Activated T-helper 17 cell treated with anti-CD3 and anti-CD28 coated beads, Interleukin-2, amount 50 U/mL, for 72 hours (primary cell): ENCODE results near the gene C1QTNF6. TPM values are rescaled to one million over a fixed set of nuclear protein-coding genes. Genes with fewer than 3 reads are reported as not detected.

Source experiments
- ATAC-seq: fragments of 150-1000 bp; cut with Tn5 transposase; replicated peaks from 2 replicates; pipeline ENCODE4 v1.10.0; 2021; ENCODE audit warnings: mild to moderate bottlenecking, moderate library complexity
- H3K27ac Mint-ChIP-seq: one replicate; pipeline ENCODE4 v1.8.0; 2022; ENCODE audit warnings: mixed read lengths
- H3K27me3 Mint-ChIP-seq: one replicate; pipeline ENCODE4 v1.8.0; 2022; ENCODE audit warnings: mixed read lengths
- H3K36me3 Mint-ChIP-seq: one replicate; pipeline ENCODE4 v1.8.0; 2022; ENCODE audit warnings: low read depth, mild to moderate bottlenecking, mixed read lengths
- H3K4me1 Mint-ChIP-seq: one replicate; pipeline ENCODE4 v1.8.0; 2022; ENCODE audit warnings: mixed read lengths
- H3K4me3 Mint-ChIP-seq: one replicate; pipeline ENCODE4 v1.8.0; 2022; ENCODE audit warnings: mild to moderate bottlenecking, mixed read lengths
- H3K9me3 Mint-ChIP-seq: one replicate; pipeline ENCODE4 v1.8.0; 2022; ENCODE audit warnings: mixed read lengths
- total RNA-seq, 2 donors: library from RNA; stranded (reverse); gene quantifications; one replicate each; pipeline ENCODE4 v1.2.3, GENCODE V29; 2022

C1QTNF6 gene
- total RNA-seq, 2 donors from 2014 or later, result 5.0 to 16.3 TPM

- H3K4me3 Mint-ChIP-seq, result peak overlapping the region; percentile 96
- peaks cover 42% of the 10 kb centered on the region for H3K4me1 Mint-ChIP-seq
- H3K27ac Mint-ChIP-seq, result peak overlapping the region; percentile 89
- H3K9me3 Mint-ChIP-seq, result no peaks in the 10 kb centered on the region
- peak; percentile 0 for ATAC-seq
- H3K27me3 Mint-ChIP-seq, result no peaks in the 10 kb centered on the region
- H3K36me3 Mint-ChIP-seq, result peaks cover 64% of the 10 kb centered on the region
These were observed 39.0 kb downstream of the C1QTNF6 start for GRCh38 chr22:37148742-37149665.

GRCh38 chr22:37148031-37148651 is 39.9 kb downstream of the C1QTNF6 start:
- peak overlapping the region; percentile 89 for H3K27ac Mint-ChIP-seq
- H3K27me3 Mint-ChIP-seq, result no peaks in the 10 kb centered on the region
- no peaks in the 10 kb centered on the region for H3K9me3 Mint-ChIP-seq
- H3K36me3 Mint-ChIP-seq, result peaks cover 72% of the 10 kb centered on the region
- H3K4me1 Mint-ChIP-seq, result peaks cover 42% of the 10 kb centered on the region
- no peak for ATAC-seq
- H3K4me3 Mint-ChIP-seq, result peak overlapping the region; percentile 96

- Mint-ChIP-seq H3K9me3 (no peaks in the 10 kb centered on the region), H3K27ac (peak overlapping the region; percentile 89), H3K4me3 (peak overlapping the region; percentile 96), H3K4me1 (peaks cover 46% of the 10 kb centered on the region), H3K36me3 (peaks cover 80% of the 10 kb centered on the region), H3K27me3 (no peaks in the 10 kb centered on the region)
- peak; percentile 40 for ATAC-seq
These were observed 40.7 kb downstream of the C1QTNF6 start for GRCh38 chr22:37147186-37147990.

GRCh38 chr22:37146507-37147180 is 41.4 kb downstream of the C1QTNF6 start:
- Mint-ChIP-seq H3K36me3 (peaks cover 87% of the 10 kb centered on the region), H3K9me3 (no peaks in the 10 kb centered on the region), H3K4me1 (peaks cover 44% of the 10 kb centered on the region), H3K27me3 (no peaks in the 10 kb centered on the region), H3K4me3 (peak overlapping the region; percentile 96), H3K27ac (peak overlapping the region; percentile 89)
- peak; percentile 8 for ATAC-seq

GRCh38 chr22:37146051-37146385 is 42.0 kb downstream of the C1QTNF6 start:
- no peaks in the 10 kb centered on the region for H3K27me3 Mint-ChIP-seq
- H3K4me1 Mint-ChIP-seq, result peaks cover 38% of the 10 kb centered on the region
- peak overlapping the region; percentile 96 for H3K4me3 Mint-ChIP-seq
- H3K27ac Mint-ChIP-seq, result peak overlapping the region; percentile 89
- H3K36me3 Mint-ChIP-seq, result peaks cover 94% of the 10 kb centered on the region
- ATAC-seq, result no peak
- H3K9me3 Mint-ChIP-seq, result no peaks in the 10 kb centered on the region

- peaks cover 35% of the 10 kb centered on the region for H3K4me1 Mint-ChIP-seq
- peak overlapping the region; percentile 96 for H3K4me3 Mint-ChIP-seq
- ATAC-seq, result no peak
- H3K9me3 Mint-ChIP-seq, result no peaks in the 10 kb centered on the region
- H3K36me3 Mint-ChIP-seq, result peaks cover 100% of the 10 kb centered on the region
- peak overlapping the region; percentile 89 for H3K27ac Mint-ChIP-seq
- H3K27me3 Mint-ChIP-seq, result no peaks in the 10 kb centered on the region
These were observed 42.6 kb downstream of the C1QTNF6 start for GRCh38 chr22:37145180-37146050.

GRCh38 chr22:37144180-37144554 is 43.9 kb downstream of the C1QTNF6 start:
- H3K4me3 Mint-ChIP-seq, result peak overlapping the region; percentile 96
- H3K9me3 Mint-ChIP-seq, result no peaks in the 10 kb centered on the region
- H3K36me3 Mint-ChIP-seq, result peaks cover 100% of the 10 kb centered on the region
- no peaks in the 10 kb centered on the region for H3K27me3 Mint-ChIP-seq
- no peak for ATAC-seq
- H3K4me1 Mint-ChIP-seq, result peaks cover 33% of the 10 kb centered on the region
- H3K27ac Mint-ChIP-seq, result peak overlapping the region; percentile 89

- H3K4me3 Mint-ChIP-seq, result peak overlapping the region; percentile 96
- H3K4me1 Mint-ChIP-seq, result peaks cover 54% of the 10 kb centered on the region
- no peaks in the 10 kb centered on the region for H3K27me3 Mint-ChIP-seq
- H3K27ac Mint-ChIP-seq, result no peak overlapping the region
- peaks cover 100% of the 10 kb centered on the region for H3K36me3 Mint-ChIP-seq
- no peaks in the 10 kb centered on the region for H3K9me3 Mint-ChIP-seq
- ATAC-seq, result no peak
These were observed 46.1 kb downstream of the C1QTNF6 start for GRCh38 chr22:37141971-37142370.

GRCh38 chr22:37141476-37141875 is 46.6 kb downstream of the C1QTNF6 start:
- ATAC-seq, result no peak
- Mint-ChIP-seq H3K27ac (peak overlapping the region; percentile 86), H3K9me3 (no peaks in the 10 kb centered on the region), H3K27me3 (no peaks in the 10 kb centered on the region), H3K4me3 (peak overlapping the region; percentile 96), H3K36me3 (peaks cover 100% of the 10 kb centered on the region), H3K4me1 (peaks cover 57% of the 10 kb centered on the region)

- Mint-ChIP-seq H3K27ac (peak overlapping the region; percentile 86), H3K27me3 (no peaks in the 10 kb centered on the region), H3K9me3 (no peaks in the 10 kb centered on the region), H3K4me3 (peak overlapping the region; percentile 96), H3K36me3 (peaks cover 100% of the 10 kb centered on the region), H3K4me1 (peaks cover 50% of the 10 kb centered on the region)
- ATAC-seq, result no peak
These were observed 47.2 kb downstream of the C1QTNF6 start for GRCh38 chr22:37140686-37141323.

- Mint-ChIP-seq H3K27ac (peak overlapping the region; percentile 100), H3K4me3 (peak overlapping the region; percentile 96), H3K9me3 (no peaks in the 10 kb centered on the region), H3K27me3 (no peaks in the 10 kb centered on the region), H3K36me3 (peaks cover 100% of the 10 kb centered on the region), H3K4me1 (peaks cover 51% of the 10 kb centered on the region)
- no peak for ATAC-seq
These were observed 48.3 kb downstream of the C1QTNF6 start for GRCh38 chr22:37139762-37140161.

- Mint-ChIP-seq H3K4me3 (peak overlapping the region; percentile 96), H3K9me3 (no peaks in the 10 kb centered on the region), H3K4me1 (peaks cover 47% of the 10 kb centered on the region), H3K36me3 (peaks cover 100% of the 10 kb centered on the region), H3K27me3 (no peaks in the 10 kb centered on the region), H3K27ac (peak overlapping the region; percentile 100)
- peak; percentile 50 for ATAC-seq
These were observed 49.0 kb downstream of the C1QTNF6 start for GRCh38 chr22:37138849-37139561.
